IMR-90 (cell line): ENCODE measurements around the gene FXYD4. TPM values are rescaled to one million over a fixed set of nuclear protein-coding genes. Genes with fewer than 3 reads are reported as not detected.
A peak's percentile ranks its signal among the peaks of the same experiment; 100 is the strongest.

Experiments
- ATAC-seq: fragments of 200-7000 bp; cut with Tn5 transposase; 2 replicates; pipeline ENCODE4 v1.9.1; 2020; ENCODE audit warnings: low read depth, mild to moderate bottlenecking, moderate library complexity
- BruUV-seq: library from RNA; stranded (reverse); fragments of 400-500 nt; replicated peaks from 2 replicates; lab custom pipeline; 2021; lab: Mats Ljungman, UMichigan
- CTCF ChIA-PET: fragments of 300-600 bp; formaldehyde crosslinking; extraction: SDS; loops from one replicate; lab custom pipeline; 2021; ENCODE audit warnings: antibody characterized with exemption; lab: Yijun Ruan, JAX
- POLR2A ChIA-PET: fragments of 300-600 bp; sonication (Branson Sonifier 250); formaldehyde crosslinking; loops from one replicate; lab custom pipeline; 2022; ENCODE audit warnings: antibody characterized with exemption; ENCODE audit not compliant: unreplicated experiment; lab: Charles Lee
- DNase-seq: peaks from one replicate; pipeline ENCODE4 v3.0.0; 2013
- H2AFZ ChIP-seq: replicated peaks from 2 replicates; pipeline ENCODE3; 2013; ENCODE audit warnings: low read length, mild to moderate bottlenecking; ENCODE audit not compliant: poor library complexity
- H2AK5ac ChIP-seq: 2 replicates; pipeline ENCODE4 v1.6.1; 2013; ENCODE audit warnings: low read depth, low read length, inconsistent platforms
- H2AK9ac ChIP-seq: replicated peaks from 2 replicates; pipeline ENCODE3; 2013; ENCODE audit warnings: mild to moderate bottlenecking, low read depth, low read length, moderate library complexity; ENCODE audit not compliant: poor library complexity
- H2BK120ac ChIP-seq: 2 replicates; pipeline ENCODE4 v1.6.1; 2013; ENCODE audit warnings: low read depth, low read length, inconsistent platforms
- H2BK15ac ChIP-seq: 3 replicates; pipeline ENCODE4 v1.6.1; 2013; ENCODE audit warnings: low read depth, low read length, inconsistent platforms
- H2BK20ac ChIP-seq: 2 replicates; pipeline ENCODE4 v1.6.1; 2013; ENCODE audit warnings: low read depth, mild to moderate bottlenecking, inconsistent platforms, low read length, moderate library complexity
- H2BK5ac ChIP-seq: 2 replicates; pipeline ENCODE4 v1.6.1; 2013; ENCODE audit warnings: mild to moderate bottlenecking, low read depth, low read length, inconsistent platforms; ENCODE audit not compliant: poor library complexity, severe bottlenecking
- H3K14ac ChIP-seq: replicated peaks from 2 replicates; pipeline ENCODE4 v1.6.1; 2013; ENCODE audit warnings: low read depth, low read length, inconsistent platforms
- H3K18ac ChIP-seq: 2 replicates; pipeline ENCODE4 v1.6.1; 2013; ENCODE audit warnings: low read depth, low read length, control low read depth
- H3K23ac ChIP-seq: 2 replicates; pipeline ENCODE4 v1.6.1; 2013; ENCODE audit warnings: low read depth, low read length, inconsistent platforms
- H3K27ac ChIP-seq: 2 replicates; pipeline ENCODE4 v1.5.1; 2013; ENCODE audit warnings: mild to moderate bottlenecking, control low read depth, low read length; ENCODE audit not compliant: insufficient read depth
- H3K27me3 ChIP-seq: 2 replicates; pipeline ENCODE4 v1.6.1; 2013; ENCODE audit warnings: low read length; ENCODE audit not compliant: control insufficient read depth, insufficient read depth
- H3K36me3 ChIP-seq: 2 replicates; pipeline ENCODE4 v1.6.1; 2013; ENCODE audit warnings: low read length, mixed read lengths; ENCODE audit not compliant: control insufficient read depth, insufficient read depth
- H3K4ac ChIP-seq: 2 replicates; pipeline ENCODE4 v1.6.1; 2013; ENCODE audit warnings: low read depth, low read length, inconsistent platforms
- H3K4me1 ChIP-seq: 2 replicates; pipeline ENCODE4 v1.6.1; 2013; ENCODE audit warnings: low read length, mixed read lengths; ENCODE audit not compliant: control insufficient read depth, insufficient read depth
- H3K4me2 ChIP-seq: 2 replicates; pipeline ENCODE4 v1.6.1; 2013; ENCODE audit warnings: low read depth, mild to moderate bottlenecking, control low read depth, low read length, moderate library complexity
- H3K4me3 ChIP-seq: 2 replicates; pipeline ENCODE4 v1.5.1; 2013; ENCODE audit warnings: low read depth, mild to moderate bottlenecking, control low read depth, low read length, moderate library complexity; ENCODE audit not compliant: insufficient read depth
- H3K56ac ChIP-seq: 2 replicates; pipeline ENCODE4 v1.6.1; 2013; ENCODE audit warnings: low read length, inconsistent platforms; ENCODE audit not compliant: insufficient read depth; ENCODE audit errors: extremely low read depth
- H3K79me1 ChIP-seq, 2 experiments: 2 replicates each; pipeline ENCODE4 v1.6.1; 2013; ENCODE audit warnings: low read length in 2 of 2, inconsistent platforms in 1 of 2, low read depth in 1 of 2
- H3K9ac ChIP-seq: 2 replicates; pipeline ENCODE4 v1.6.1; 2013; ENCODE audit warnings: low read depth, low read length, control low read depth
- H3K9me1 ChIP-seq: 2 replicates; pipeline ENCODE4 v1.6.1; 2013; ENCODE audit warnings: low read length, inconsistent platforms; ENCODE audit not compliant: insufficient read depth
- H3K9me3 ChIP-seq: 2 replicates; pipeline ENCODE4 v1.6.1; 2013; ENCODE audit warnings: low read length; ENCODE audit not compliant: control insufficient read depth, insufficient read depth
- H4K20me1 ChIP-seq: 2 replicates; pipeline ENCODE4 v1.6.1; 2013; ENCODE audit warnings: low read length, inconsistent platforms; ENCODE audit not compliant: insufficient read depth
- H4K5ac ChIP-seq: 2 replicates; pipeline ENCODE4 v1.6.1; 2013; ENCODE audit warnings: mild to moderate bottlenecking, low read depth, low read length, control low read depth
- H4K8ac ChIP-seq, 2 experiments: 2 replicates each; pipeline ENCODE4 v1.6.1; 2013; ENCODE audit warnings: low read depth in 2 of 2, low read length in 2 of 2, control low read depth in 1 of 2, inconsistent platforms in 1 of 2
- H4K91ac ChIP-seq: 2 replicates; pipeline ENCODE4 v1.6.1; 2013; ENCODE audit warnings: low read depth, low read length, inconsistent platforms; ENCODE audit not compliant: insufficient read depth
- ELK1 ChIP-seq: fragments of 150-350 bp; IDR thresholded peaks from 2 replicates; pipeline ENCODE4 v1.6.1; 2016; ENCODE audit warnings: low read depth, mild to moderate bottlenecking, low read length, moderate library complexity, borderline replicate concordance
- FOS ChIP-seq: fragments of 150-350 bp; IDR thresholded peaks from 2 replicates; pipeline ENCODE4 v1.6.1; 2016; ENCODE audit warnings: low read depth, low read length
- MAFK ChIP-seq: IDR thresholded peaks from 2 replicates; pipeline ENCODE4 v1.6.1; 2012; ENCODE audit warnings: low read depth, low read length, improper control_type of control experiment
- MXI1 ChIP-seq: IDR thresholded peaks from 2 replicates; pipeline ENCODE4 v1.6.1; 2012; ENCODE audit warnings: low read depth, mild to moderate bottlenecking, low read length, moderate library complexity, borderline replicate concordance
- RCOR1 ChIP-seq: IDR thresholded peaks from 2 replicates; pipeline ENCODE4 v1.6.1; 2012; ENCODE audit warnings: mild to moderate bottlenecking, low read length, improper control_type of control experiment; ENCODE audit not compliant: insufficient replicate concordance
- SMC3 ChIP-seq: fragments of 150-350 bp; IDR thresholded peaks from 2 replicates; pipeline ENCODE4 v1.6.1; 2016; ENCODE audit warnings: low read depth, mild to moderate bottlenecking, antibody characterized with exemption, low read length, moderate library complexity
- WGBS, 2 experiments: methylation state at CpG; one replicate each; pipeline versions ENCODE4 v1.1.5 to v1.1.7; 2013; ENCODE audit warnings: missing lambda C conversion rate in 2 of 2; ENCODE audit not compliant: insufficient read length in 1 of 2; ENCODE audit errors: extremely low coverage in 2 of 2; 5-methylcytosine and 5-hydroxymethylcytosine counted together
- dilution Hi-C: fragments of 300-500 bp; cut with HindIII; formaldehyde crosslinking; loops from one replicate; pipeline ENCODE4 v1.14.3; 2018; ENCODE audit warnings: low sequenced_read_pairs; ENCODE audit not compliant: unreplicated experiment
- in situ Hi-C: fragments of 300-500 bp; cut with MboI; formaldehyde crosslinking; loops from 3 replicates; pipeline ENCODE4 v1.14.3; 2019; ENCODE audit warnings: low sequenced_read_pairs, inconsistent platforms, mixed read lengths
- intact Hi-C: fragments of 100-400 bp; cut with micrococcal nuclease; formaldehyde crosslinking; loops from 2 replicates; pipeline ENCODE4 v1.10.0; 2022
- polyA plus RNA-seq, 3 experiments: library from polyadenylated mRNA; depleted of rRNA; stranded (reverse); fragments of >200 nt; gene quantifications; 2 replicates each; pipeline ENCODE4 v1.2.3, GENCODE V29; 2012; ENCODE audit warnings: low replicate concordance in 1 of 3
- total RNA-seq: library from RNA; depleted of rRNA; stranded (reverse); fragments of >200 nt; gene quantifications from 2 replicates; pipeline ENCODE4 v1.2.3, GENCODE V29; 2012

Gene FXYD4
- total and polyA plus RNA-seq, 2 of the 4 experiments (the other 2 are of a cell fraction) = not detected

GRCh38 chr10:43322769-43323168 is 48.7 kb upstream of the FXYD4 start:
- Histone ChIP-seq H3K56ac (no peak overlapping the region), H2AK5ac (no peak overlapping the region), H4K5ac (no peak overlapping the region), H3K4me3 (peak overlapping the region; percentile 17; the same call in 1 of the 2 replicates), H4K91ac (no peak overlapping the region), H3K18ac (no peak overlapping the region), H2BK20ac (no peak overlapping the region), H2BK5ac (no peak overlapping the region), H3K9me1 (no peaks in the 10 kb centered on the region), H4K8ac (no peak overlapping the region), H2AFZ (peak overlapping the region; percentile 73), H3K27me3 (peaks cover 29% of the 10 kb centered on the region), H3K14ac (no peak overlapping the region), H3K27ac (no peak overlapping the region), H3K4ac (no peak overlapping the region), H3K4me1 (no peaks in the 10 kb centered on the region), H2BK120ac (no peak overlapping the region), H2AK9ac (no peak overlapping the region), H3K23ac (no peak overlapping the region), H2BK15ac (no peak overlapping the region), H3K36me3 (no peaks in the 10 kb centered on the region), H4K20me1 (no peaks in the 10 kb centered on the region), H3K9me3 (no peaks in the 10 kb centered on the region), H3K4me2 (peak overlapping the region; percentile 69), H3K9ac (no peak overlapping the region), H3K79me1 (no peaks in the 10 kb centered on the region)
- POLR2A ChIA-PET = no interaction called here
- DNase-seq (peak; percentile 51), ATAC-seq (peak; percentile 100)
- TF ChIP-seq SMC3 (no peak), RCOR1 (no peak), ELK1 (no peak), FOS (no peak), MAFK (no peak), MXI1 (no peak)
- CTCF ChIA-PET = no interaction called here
- in situ Hi-C loops = no loop called here
- 4% methylated on average over 8 of the region's 26 CpGs; no CpG with 5 or more reads in 1 of the 2 experiments for WGBS, 2 experiments
- no TSS peak for BruUV-seq
- dilution Hi-C loops = no loop called here
- intact Hi-C loops = no loop called here
